ENCODE measurements around the gene RXRA.

RXRA gene

GRCh38 chr9:134427153-134427782, 101.0 kb downstream of the RXRA start:
- no peak overlapping the region for H3K4me3 ChIP-seq (ENCODE audit: low read depth, low read length)

- no peak overlapping the region for H3K4me3 ChIP-seq (ENCODE audit: low read depth, low read length)
Observed at GRCh38 chr9:134428559-134428958, 102.3 kb downstream of the RXRA start.

GRCh38 chr9:134429007-134429406, 102.8 kb downstream of the RXRA start:
- H3K4me3 ChIP-seq (ENCODE audit: low read depth, low read length) = no peak overlapping the region

- H3K4me3 ChIP-seq (ENCODE audit: low read depth, low read length) = no peak overlapping the region
Observed at GRCh38 chr9:134429481-134429880, 103.2 kb downstream of the RXRA start.

GRCh38 chr9:134431095-134431494, 104.8 kb downstream of the RXRA start:
- H3K4me3 ChIP-seq (ENCODE audit: low read depth, low read length) = no peak overlapping the region

GRCh38 chr9:134431626-134432025, 105.4 kb downstream of the RXRA start:
- H3K4me3 ChIP-seq (ENCODE audit: low read depth, low read length) = no peak overlapping the region

- no peak overlapping the region for H3K4me3 ChIP-seq (ENCODE audit: low read depth, low read length)
Observed at GRCh38 chr9:134432471-134432870, 106.2 kb downstream of the RXRA start.

- no peak overlapping the region for H3K4me3 ChIP-seq (ENCODE audit: low read depth, low read length)
Observed at GRCh38 chr9:134433101-134433500, 106.8 kb downstream of the RXRA start.

- no peak overlapping the region for H3K4me3 ChIP-seq (ENCODE audit: low read depth, low read length)
Observed at GRCh38 chr9:134433909-134434882, 107.9 kb downstream of the RXRA start.

GRCh38 chr9:134434894-134435506, 108.7 kb downstream of the RXRA start:
- H3K4me3 ChIP-seq (ENCODE audit: low read depth, low read length) = no peak overlapping the region

- H3K4me3 ChIP-seq (ENCODE audit: low read depth, low read length) = no peak overlapping the region
Observed at GRCh38 chr9:134435550-134436378, 109.5 kb downstream of the RXRA start.

GRCh38 chr9:134436379-134436762, 110.1 kb downstream of the RXRA start:
- H3K4me3 ChIP-seq (ENCODE audit: low read depth, low read length) = no peak overlapping the region

GRCh38 chr9:134436911-134437310, 110.7 kb downstream of the RXRA start:
- H3K4me3 ChIP-seq (ENCODE audit: low read depth, low read length) = no peak overlapping the region

GRCh38 chr9:134437403-134438194, 111.3 kb downstream of the RXRA start:
- H3K4me3 ChIP-seq (ENCODE audit: low read depth, low read length) = no peak overlapping the region

- no peak overlapping the region for H3K4me3 ChIP-seq (ENCODE audit: low read depth, low read length)
Observed at GRCh38 chr9:134438195-134438788, 112.0 kb downstream of the RXRA start.

GRCh38 chr9:134439368-134439784, 113.1 kb downstream of the RXRA start:
- H3K4me3 ChIP-seq (ENCODE audit: low read depth, low read length) = no peak overlapping the region

- H3K4me3 ChIP-seq (ENCODE audit: low read depth, low read length) = no peak overlapping the region
Observed at GRCh38 chr9:134440636-134441226, 114.5 kb downstream of the RXRA start.

- no peak overlapping the region for H3K4me3 ChIP-seq (ENCODE audit: low read depth, low read length)
Observed at GRCh38 chr9:134441227-134442084, 115.2 kb downstream of the RXRA start.
